HG03571 (cell line): ENCODE results near the gene ADCYAP1.

Experiments
- ATAC-seq: cut with Tn5 transposase; IDR thresholded peaks from one replicate; pipeline ENCODE4 v1.9.1; 2021; ENCODE audit not compliant: unreplicated experiment

Gene ADCYAP1

DNA sequence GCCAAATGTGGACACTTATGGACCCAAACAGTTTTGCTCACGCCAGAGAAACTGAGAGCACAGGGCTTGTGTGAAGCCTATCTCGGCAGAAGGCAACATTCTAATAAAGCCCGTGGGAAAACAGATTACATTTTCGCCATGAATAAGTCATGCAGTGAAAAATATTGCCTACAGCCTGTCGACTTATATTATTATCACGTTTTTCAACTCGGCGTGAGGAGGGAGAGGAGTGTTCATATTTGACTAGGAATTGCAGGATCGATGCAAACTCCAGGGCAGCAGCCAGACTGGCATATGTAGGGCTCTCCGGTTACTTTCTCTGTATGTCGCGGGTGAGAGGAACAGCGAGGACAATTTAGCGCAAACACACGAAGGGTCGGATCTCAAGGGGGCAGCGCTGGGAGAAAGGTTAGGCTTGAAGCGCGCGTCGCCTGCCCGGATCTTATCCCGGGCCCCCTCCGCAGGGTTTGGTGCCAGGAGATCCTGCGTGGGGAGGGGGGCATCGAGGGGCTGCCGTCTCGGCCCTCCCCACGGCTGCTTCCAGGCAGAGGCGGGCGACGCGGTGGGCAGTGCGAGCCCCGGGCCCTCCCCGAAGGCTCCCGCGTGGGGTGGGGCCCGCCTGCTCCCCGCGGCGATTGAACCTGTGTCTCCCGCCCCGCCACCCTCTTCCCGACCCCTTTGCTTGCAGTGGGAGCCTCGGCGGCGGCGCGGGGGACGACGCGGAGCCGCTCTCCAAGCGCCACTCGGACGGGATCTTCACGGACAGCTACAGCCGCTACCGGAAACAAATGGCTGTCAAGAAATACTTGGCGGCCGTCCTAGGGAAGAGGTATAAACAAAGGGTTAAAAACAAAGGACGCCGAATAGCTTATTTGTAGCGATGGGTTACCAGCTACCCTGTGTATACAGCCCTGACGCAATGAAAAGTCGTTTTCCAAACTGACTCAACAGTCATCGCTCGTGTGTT is 4.4 kb downstream of the ADCYAP1 start:
- ATAC-seq = no peak

DNA sequence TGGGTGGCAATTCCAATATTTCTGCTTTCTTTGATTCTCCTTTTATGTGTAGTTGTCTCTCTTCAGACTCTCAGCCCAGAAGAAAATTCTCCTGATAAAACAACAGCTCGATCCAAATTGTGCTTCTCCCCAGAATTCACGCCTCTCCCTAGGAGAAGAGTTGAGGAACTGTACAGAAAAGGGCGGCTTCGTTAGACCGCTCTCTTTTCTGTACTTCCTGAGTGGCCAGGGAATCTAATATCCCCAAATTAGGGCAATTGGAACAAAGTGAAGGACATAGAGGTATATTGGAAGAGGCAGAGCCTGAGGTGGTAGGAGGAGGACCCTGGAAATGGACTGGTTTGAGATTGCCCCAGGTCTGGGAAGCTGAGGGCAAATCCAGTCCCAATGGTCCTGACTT is 5.6 kb downstream of the ADCYAP1 start:
- ATAC-seq = no peak

DNA sequence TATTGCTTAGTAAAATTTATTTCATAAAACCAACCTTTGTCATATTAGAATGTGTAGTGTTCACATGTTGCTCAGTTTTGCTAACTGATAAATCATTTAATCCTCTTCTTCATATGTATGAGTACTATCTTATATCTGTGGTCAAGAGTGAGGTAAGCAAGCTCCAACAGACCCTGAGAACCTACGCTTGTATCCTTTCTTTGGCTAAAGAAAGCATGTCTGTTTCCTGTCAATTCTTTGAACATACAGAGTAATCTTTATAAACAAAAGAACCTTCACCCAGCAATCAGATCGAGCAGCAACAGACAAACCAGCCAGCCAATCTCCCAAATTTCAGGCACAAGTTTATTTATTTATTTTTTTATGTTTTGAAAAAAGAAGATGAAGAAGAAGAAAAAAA is 6.4 kb downstream of the ADCYAP1 start:
- ATAC-seq = no peak

DNA sequence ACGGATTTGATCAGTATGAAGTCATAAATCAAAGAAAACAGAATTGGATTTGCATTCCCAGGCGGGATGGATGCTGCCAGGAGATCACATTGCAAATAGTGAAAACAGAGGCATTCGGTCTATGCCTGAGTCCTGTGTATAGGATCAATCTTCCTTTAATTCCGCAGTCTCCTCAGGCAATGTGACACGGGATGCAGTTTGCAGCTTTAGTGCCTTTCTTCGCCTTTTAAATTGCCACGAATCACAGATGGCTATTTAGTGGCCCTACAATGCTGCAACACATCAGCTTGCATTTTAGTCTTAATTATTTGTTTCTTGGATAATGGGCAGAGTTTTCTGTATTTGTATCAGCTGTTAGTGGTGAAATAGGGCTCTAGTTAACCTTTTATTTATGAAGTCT is 6.8 kb downstream of the ADCYAP1 start:
- no peak for ATAC-seq

DNA sequence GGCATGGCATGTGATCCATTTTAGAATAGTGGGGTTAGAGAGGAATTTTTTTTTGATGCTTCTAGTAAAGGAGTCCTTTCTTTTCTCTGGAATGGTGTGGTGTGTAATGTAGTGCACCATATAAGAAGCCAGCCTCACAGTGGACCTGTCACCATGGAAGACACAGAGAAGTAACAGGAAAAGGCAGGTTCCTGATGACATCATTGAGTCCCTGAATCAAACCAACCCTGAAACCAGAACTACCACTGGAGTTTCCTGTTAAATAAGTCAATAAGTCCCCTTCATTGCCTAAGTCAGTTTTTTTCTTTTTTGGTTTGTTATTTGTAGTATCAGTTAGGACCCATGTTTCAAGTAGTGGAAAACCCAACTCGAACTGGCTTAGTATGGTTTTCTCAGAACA is 11.9 kb downstream of the ADCYAP1 start:
- no peak for ATAC-seq

DNA sequence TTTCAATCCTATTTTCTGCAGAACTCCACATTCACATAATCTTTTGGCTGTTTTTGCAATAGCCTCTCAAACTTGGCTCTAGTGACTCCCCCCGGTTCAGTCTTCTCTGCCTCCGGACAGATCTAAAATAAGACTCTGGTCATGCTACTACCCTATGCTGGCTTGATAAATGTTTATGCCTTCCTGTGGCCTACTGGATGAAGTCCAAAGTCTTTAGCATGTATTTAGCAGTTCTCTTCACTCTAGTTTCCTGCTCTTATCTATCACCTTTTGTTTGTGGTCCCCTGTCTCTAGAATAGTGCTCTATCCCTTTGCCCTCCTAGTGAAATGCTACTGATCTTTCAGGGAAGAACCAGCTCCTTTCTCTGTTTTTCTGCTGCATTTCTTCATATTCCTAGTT is 14.4 kb downstream of the ADCYAP1 start:
- ATAC-seq = no peak

DNA sequence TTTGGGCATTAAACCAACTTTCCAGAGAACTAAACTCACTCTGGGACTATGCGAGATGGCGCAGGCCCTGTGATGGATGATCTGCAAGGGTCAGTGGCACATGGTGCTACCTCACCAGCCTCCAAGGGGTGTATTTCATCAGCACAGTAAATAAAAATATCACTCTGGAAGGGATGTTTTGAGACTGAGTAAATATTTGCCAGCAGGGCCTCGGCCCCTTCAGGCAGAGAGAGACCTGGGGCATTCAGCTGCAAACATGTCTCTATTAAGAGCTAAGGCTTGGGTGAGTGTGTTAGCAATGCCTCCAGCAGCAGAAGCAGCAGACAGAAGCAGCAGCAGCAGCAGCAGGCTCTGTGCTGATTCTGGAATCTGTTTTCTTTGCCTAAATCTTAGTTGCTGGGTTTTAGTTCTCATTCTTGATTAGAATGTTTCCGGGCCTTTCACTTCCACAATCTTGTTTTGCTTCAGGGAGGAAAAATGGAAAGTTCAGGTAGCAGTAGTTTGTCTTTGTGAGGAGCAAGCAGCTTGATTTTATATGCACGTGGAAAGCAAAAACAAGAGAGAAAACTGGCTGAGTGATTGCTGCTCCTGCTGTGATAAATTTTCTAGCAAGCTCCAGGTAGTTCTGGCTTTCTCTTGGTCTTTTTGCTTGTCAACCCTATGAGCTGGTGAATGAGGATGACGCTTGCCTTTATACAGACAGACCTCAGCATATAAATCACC is 18.6 kb downstream of the ADCYAP1 start:
- ATAC-seq = no peak

DNA sequence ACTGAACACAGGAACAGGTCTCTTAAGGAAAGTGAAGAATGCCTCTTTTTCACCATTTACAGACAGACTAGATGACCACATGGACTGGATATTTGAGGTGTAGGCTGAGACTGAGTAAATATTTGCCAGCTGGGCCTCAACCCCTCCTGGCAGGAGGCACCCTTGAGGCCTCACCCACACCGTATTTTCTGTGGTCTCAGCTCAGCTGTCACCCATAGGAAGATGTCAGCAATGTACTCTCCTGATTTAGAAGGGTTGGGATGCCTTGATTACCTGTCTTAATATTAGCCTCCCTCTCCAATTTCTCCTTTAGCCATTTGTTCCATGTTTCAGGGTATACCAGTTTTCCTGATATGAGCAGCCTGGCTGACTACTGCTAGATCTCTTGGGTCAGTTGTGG is 20.3 kb downstream of the ADCYAP1 start:
- ATAC-seq = no peak

DNA sequence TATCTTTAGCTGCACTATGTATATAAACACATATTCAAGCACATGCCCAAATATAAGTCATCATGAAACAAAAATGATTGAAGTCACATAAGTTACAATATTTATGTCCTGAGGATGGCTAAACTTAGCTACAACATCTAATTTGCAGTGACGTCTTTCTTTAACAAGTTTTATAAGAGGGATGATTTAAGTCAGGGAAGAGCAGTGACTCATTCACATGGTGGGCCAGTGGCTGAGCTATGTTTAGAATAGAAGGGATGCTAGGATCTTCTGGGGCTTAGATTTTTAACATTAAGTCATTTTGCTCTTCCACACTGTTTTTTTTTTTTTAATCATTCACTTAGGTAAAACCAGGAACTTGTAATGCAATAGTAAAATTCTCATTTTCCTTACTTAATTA is 22.3 kb downstream of the ADCYAP1 start:
- no peak for ATAC-seq

DNA sequence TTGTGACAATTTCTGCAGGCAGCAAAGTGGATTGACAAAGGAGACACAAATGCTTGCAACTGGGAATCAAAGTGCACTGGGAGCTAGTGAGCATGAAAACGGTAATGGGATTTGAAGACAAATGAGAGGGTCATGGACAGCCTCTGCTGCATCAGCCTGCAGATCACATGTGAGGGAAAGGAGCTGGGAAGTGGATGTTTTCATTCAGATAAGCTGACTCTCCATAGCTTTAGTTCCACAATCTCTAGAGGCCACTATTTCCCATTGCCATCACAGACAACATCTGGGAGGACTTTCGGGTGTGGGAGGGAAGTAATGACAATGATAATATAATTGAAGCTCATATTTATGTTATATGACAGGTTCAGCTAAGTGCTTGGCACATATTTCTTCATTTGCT is 28.4 kb downstream of the ADCYAP1 start:
- ATAC-seq = no peak

DNA sequence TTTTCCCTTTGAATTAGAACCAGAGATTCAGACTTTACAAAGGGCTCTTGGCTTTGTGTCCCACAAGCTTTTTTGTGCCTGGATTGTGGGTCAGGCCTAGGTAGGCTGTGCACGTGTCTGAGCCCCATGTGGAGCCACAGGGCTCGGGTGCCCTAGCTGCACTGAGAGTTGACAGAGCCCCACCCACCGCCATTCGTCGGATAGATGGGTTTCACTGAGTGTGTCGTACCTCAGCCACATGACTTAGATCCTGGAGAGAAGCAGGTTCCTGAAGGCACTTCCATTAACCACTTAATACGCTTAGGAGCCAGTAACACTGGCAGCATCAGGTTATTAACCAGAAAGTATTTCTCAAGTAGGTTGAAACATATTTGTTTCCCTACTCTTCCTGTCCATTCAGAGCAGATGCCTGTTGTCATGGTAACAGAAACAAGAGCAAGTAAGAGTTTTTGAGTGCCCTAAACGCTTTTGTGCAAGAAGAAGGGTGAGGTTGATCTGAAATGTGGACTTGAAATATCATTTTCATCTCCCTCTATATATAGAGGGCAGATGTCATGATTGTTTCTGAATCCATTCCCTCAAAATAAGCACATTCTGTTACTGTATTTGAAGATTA is 30.0 kb downstream of the ADCYAP1 start:
- ATAC-seq = no peak

DNA sequence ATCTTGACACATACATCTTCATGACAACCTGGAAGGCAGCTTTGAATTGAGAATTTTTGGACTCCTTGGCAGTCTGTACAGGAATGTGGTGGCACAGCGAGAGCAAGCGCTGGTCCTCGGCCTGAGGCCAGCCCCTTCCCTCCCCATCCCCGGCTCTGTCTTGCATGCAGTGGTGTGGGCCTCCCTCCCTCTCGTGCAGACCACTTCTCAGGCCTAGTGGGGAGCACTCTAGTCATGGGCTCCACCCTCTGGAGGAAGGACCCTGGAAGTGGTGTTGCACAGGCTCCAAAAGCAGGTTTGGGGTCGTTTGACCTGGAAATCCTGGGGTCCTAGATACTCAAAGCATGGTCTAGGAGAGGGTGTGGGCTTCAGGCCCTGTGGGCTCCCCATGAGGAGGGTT is 32.3 kb downstream of the ADCYAP1 start:
- ATAC-seq = no peak

DNA sequence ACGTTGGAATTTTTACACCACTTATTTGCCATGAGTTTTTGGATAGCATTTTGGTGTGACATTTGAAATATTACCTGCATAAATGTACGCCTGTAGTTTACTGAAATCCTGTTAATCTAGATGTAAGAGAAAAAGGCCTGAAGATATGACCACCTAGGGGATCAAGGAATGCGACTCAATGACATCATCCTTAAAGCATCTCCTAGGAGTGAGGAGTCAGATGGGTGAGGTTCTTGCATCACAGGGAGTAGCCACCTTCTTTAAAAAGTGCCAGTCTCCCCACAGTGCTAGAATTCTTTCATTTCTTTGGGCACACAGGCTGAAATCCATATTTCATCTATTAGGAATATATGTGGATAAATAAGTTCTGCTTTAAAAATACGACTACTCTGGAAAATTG is 34.5 kb downstream of the ADCYAP1 start:
- ATAC-seq = no peak

DNA sequence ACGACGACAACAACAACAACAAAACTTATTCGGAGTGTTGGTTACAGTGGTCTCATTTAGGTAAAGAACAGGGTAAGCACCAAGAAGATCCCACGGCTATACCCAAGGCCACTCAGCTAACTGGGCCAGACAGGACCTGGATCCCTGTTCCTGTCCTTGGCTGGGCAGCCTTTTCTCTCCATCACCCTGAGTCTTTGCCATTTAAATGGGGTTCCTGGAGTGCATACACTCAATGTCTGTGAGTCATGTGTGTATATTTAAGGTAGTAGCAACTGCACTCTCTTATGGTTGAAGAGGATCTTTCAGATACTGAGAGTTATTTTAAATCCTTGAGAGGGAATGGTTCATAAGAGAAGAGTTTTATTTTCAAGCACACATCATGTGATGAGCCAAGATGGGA is 35.3 kb downstream of the ADCYAP1 start:
- ATAC-seq = no peak

DNA sequence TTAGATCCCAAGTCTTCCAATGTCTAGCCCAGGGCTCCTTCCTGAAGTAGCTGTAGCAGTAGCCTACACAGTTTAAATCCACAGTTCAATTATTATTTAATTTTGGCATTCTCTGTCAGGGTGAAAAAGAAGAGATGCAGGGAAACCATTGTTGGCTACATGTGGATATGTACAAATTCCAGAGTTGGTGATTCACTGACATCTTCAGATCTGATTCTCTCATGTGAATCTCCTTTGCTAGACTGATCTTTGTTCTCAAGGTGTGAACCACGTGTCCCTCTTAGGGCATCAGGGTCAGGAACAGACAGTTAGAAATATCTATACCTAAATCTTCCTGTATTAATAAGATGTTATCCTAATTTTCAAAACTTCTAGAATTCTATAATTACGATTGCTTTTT is 36.7 kb downstream of the ADCYAP1 start:
- ATAC-seq = no peak

DNA sequence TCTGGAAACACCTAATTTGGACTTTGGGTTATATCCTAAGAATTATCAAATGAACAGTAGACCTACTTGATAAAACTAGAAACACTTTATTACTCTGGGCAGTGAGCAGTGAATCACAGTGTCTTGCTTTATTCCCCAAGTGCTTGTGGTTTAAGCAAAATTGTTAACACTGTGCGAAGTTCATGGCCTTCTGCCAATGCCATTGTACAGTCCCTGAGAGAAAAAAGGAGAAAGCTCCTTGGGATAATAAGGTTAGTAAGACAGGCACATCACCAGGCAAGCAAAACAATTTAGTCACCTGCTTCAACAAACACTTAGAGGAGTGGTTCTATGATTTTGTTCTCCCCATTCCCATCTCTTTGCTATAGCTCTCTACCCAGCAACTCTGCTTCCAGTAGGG is 39.8 kb downstream of the ADCYAP1 start:
- ATAC-seq = no peak

DNA sequence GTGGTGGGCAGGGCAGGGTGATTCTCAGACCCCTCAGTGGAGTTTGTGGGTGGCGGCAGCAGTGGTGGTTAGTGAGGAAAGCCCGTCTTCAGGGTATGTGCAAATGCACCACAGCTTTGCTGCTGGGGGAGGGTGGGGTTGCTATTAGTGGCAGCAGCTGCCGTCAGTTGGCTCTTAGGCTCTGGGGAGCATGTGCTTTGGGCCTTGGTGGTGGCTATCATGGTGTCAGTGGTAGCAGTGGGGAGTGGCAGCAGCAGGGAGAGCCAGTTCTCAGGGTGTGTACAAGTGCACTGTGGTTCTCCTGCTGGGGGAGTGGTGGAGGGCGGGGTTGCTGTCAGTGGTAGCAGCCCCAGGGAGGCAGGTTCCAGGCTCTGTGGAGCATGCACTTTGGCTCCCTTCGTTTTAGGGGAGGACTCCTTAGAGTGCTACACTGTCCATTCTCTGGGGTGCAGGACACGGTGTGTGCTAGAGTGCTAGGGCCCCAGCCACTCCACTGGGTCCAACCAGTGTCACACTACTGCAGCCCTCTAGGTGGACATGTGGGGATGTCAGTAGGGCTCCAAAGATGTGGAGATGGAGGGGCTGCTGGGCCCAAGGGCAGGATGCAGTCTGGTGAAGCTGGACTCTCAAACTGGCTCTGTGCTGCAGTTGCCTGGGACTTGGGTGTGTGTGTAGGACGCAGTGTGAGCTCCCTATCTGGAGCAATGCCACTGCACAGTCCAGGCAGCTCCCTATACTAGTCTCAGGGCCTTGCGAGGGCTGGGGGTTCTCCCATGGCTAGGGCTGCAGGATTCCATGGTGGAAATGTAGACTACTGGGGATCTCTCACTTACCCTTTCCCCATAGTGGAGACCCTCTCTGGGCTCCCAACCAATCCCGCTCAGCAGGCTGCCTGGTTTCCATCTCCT is 45.3 kb downstream of the ADCYAP1 start:
- ATAC-seq = no peak

DNA sequence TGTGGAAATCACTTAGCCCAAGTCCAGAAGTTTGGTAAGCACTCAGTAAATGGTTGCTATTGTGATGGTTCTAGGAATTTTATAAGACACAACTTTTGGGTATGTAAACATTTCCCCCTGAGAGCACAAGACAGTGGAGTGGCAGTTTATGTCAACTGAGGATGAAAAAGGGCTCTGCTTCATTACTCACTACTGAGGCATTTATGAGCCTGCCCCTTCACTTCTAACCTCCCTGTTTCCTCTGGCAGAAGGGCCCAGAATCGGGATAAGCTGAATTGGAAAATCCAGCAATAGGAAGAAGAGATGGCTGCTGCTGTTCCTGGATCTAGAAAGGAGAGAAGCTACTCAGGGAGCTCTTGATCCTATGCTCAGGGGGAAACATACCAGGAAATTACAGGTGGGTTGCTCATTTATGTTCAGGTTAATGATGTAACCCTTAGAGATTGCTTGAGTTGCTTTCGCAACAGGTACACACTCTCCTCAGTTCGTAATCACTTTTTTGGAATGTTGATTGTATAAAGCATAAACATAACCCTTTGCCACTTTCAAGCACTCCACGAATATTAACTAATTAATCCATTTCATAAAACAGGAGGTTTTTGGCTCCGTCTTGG is 46.3 kb downstream of the ADCYAP1 start:
- no peak for ATAC-seq

DNA sequence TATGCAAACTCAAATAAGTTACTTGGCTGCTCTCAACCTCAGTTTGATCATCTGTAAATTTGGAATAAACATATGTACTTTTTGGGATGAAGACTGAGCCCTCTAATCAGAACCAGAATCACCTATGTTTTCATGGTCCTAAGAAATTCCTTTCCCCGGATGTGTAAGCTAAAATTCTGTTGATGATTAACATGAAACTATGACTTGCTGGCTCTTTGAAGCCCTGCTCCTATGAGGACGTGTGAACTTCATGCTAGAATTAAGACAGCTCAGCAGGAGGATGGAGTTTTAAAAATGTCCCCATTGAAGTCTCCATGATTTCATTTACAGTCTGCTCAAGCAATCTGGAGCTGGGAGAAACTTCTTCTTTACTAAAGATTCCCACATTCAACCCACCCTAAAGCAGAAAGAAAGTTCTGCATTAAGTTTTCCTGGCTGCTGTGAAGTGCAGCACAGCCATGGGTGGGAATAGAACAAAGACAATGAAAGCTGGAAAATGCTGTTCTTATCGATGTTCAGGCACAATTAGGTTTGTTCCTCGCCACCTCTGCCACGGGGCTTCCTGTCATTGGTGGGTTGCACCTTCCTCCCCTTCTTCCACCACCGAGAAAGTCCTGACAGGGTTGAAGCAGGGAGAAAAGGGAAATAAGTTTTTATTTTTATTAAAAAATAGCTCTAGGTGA is 50.9 kb downstream of the ADCYAP1 start:
- ATAC-seq = no peak

DNA sequence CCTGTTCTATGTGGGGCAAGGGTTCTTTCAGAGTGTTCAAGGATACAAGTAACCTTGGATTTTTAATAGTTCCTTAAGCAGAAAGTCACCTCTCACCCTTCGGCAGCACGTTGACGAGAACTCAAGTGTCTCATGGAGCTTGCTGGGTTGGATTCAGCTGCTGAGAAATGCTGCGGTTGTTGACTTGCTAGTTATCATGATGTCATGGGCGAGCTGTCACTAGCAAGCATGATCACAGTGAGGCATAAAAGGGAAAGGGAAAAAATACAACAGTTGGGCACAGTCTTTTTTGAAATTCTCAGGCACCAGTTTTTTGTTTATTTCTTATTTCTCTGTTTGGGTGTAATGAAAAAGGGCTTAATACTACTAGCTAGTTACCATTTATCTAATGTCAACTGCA is 53.2 kb downstream of the ADCYAP1 start:
- no peak for ATAC-seq
